A549 (cell line): Measurements from ENCODE around the gene ACP4. TPM values are rescaled to one million over a fixed set of nuclear protein-coding genes. Genes with fewer than 3 reads are reported as not detected.

Experiments
- ATAC-seq, 2 experiments: fragments of 200-7000 bp in 1 of 2; fragments of >200 bp in 1 of 2; cut with Nextera tagmentation in 1 of 2; cut with Tn5 transposase in 1 of 2; 3 replicates each; pipeline versions ENCODE4 v1.8.0 to v1.9.1; 2018 to 2020; ENCODE audit warnings: mild to moderate bottlenecking in 1 of 2, moderate library complexity in 1 of 2
- CTCF ChIA-PET: fragments of 300-600 bp; sonication (Branson Sonifier 250); formaldehyde crosslinking; extraction: SDS; loops from one replicate; lab custom pipeline; 2021; ENCODE audit warnings: antibody characterized with exemption, inconsistent platforms; lab: Yijun Ruan, JAX
- POLR2A ChIA-PET: fragments of 350-600 bp; formaldehyde crosslinking; extraction: SDS; loops from one replicate; lab custom pipeline; 2021; ENCODE audit warnings: antibody characterized with exemption, inconsistent platforms; lab: Yijun Ruan, JAX
- DNase-seq, 2 experiments: peaks; one replicate each; pipeline versions ENCODE4 v3.0.0 to v3.0.0-alpha.2; 2011 to 2016; ENCODE audit warnings: low read depth in 1 of 2, low spot score in 1 of 2
- FAIRE-seq: peaks from 2 replicates; lab custom pipeline; 2011; peaks lifted over from hg19 to GRCh38; lab: Jason Lieb, UNC
- H3K27ac ChIP-seq, 2 experiments: fragments of >200 bp; sonication (Bioruptor Twin); formaldehyde crosslinking; 3 replicates each; pipeline ENCODE4 v1.5.1; 2016 to 2017
- H3K4me1 ChIP-seq: fragments of >200 bp; sonication (Bioruptor Twin); formaldehyde crosslinking; 3 replicates; pipeline ENCODE4 v1.6.1; 2016
- H3K4me2 ChIP-seq: fragments of >200 bp; sonication (Bioruptor Twin); formaldehyde crosslinking; 3 replicates; pipeline ENCODE4 v1.6.1; 2016
- H3K4me3 ChIP-seq: fragments of >200 bp; sonication (Bioruptor Twin); formaldehyde crosslinking; 3 replicates; pipeline ENCODE4 v1.5.1; 2016
- H3K9me3 ChIP-seq: fragments of >200 bp; sonication (Bioruptor Twin); formaldehyde crosslinking; 3 replicates; pipeline ENCODE4 v1.6.1; 2016
- CBX8 ChIP-seq: fragments of 200-600 bp; sonication (generic); IDR thresholded peaks from 2 replicates; pipeline ENCODE4 v1.6.1; 2016
- CHD2 ChIP-seq: fragments of 150-350 bp; IDR thresholded peaks from 2 replicates; pipeline ENCODE4 v1.6.1; 2014; ENCODE audit warnings: low read length; ENCODE audit not compliant: partially characterized antibody
- CHD4 ChIP-seq: fragments of 200-600 bp; sonication (generic); IDR thresholded peaks from 2 replicates; pipeline ENCODE4 v1.6.1; 2016; ENCODE audit warnings: antibody characterized with exemption, mild to moderate bottlenecking, borderline replicate concordance
- EHMT2 ChIP-seq: fragments of 200-600 bp; sonication (generic); IDR thresholded peaks from 2 replicates; pipeline ENCODE4 v1.6.1; 2016; ENCODE audit warnings: antibody characterized with exemption, low read depth, mild to moderate bottlenecking, moderate library complexity
- ESRRA ChIP-seq: fragments of 150-350 bp; IDR thresholded peaks from 2 replicates; pipeline ENCODE4 v1.6.1; 2014; ENCODE audit warnings: mild to moderate bottlenecking, low read length, borderline replicate concordance
- FOSB ChIP-seq: fragments of 250-450 bp; sonication (Bioruptor Pico); IDR thresholded peaks from 2 replicates; pipeline ENCODE4 v1.5.0; 2020; ENCODE audit warnings: mild to moderate bottlenecking, moderate library complexity
- HOXB5 ChIP-seq: fragments of 250-450 bp; sonication (Bioruptor Pico); IDR thresholded peaks from 2 replicates; pipeline ENCODE4 v1.5.0; 2020; ENCODE audit warnings: mild to moderate bottlenecking, moderate library complexity
- JUN ChIP-seq, 2 experiments: fragments of >200 bp; sonication (Bioruptor Twin); formaldehyde crosslinking; IDR thresholded peaks; 2 replicates in 1 of 2; 3 replicates in 1 of 2; pipeline ENCODE4 v1.6.1; 2016 to 2017
- KDM1A ChIP-seq: fragments of 200-600 bp; sonication (generic); IDR thresholded peaks from 2 replicates; pipeline ENCODE4 v1.6.1; 2016; ENCODE audit warnings: low read depth, mild to moderate bottlenecking
- MYC ChIP-seq: IDR thresholded peaks from 2 replicates; pipeline ENCODE4 v1.6.1; 2012; ENCODE audit warnings: mild to moderate bottlenecking, inconsistent platforms, low read length, improper control_type of control experiment, borderline replicate concordance
- NFE2L2 ChIP-seq: fragments of 150-350 bp; conservative IDR thresholded peaks from 2 replicates; pipeline ENCODE4 v1.6.1; 2014; ENCODE audit warnings: low read length
- NPAS2 ChIP-seq: fragments of 250-450 bp; sonication (Bioruptor Pico); IDR thresholded peaks from 2 replicates; pipeline ENCODE4 v1.8.0; 2022; ENCODE audit warnings: mild to moderate bottlenecking, moderate library complexity, borderline replicate concordance
- POLR2A ChIP-seq: IDR thresholded peaks from 2 replicates; pipeline ENCODE4 v1.6.1; 2012; ENCODE audit warnings: mild to moderate bottlenecking, low read length
- POLR2AphosphoS2 ChIP-seq: conservative IDR thresholded peaks from 2 replicates; pipeline ENCODE4 v1.6.1; 2012; ENCODE audit warnings: low read length, improper control_type of control experiment, inconsistent platforms
- RAD21 ChIP-seq, 2 experiments: fragments of >200 bp in 1 of 2; sonication (Bioruptor Twin) in 1 of 2; formaldehyde crosslinking in 1 of 2; IDR thresholded peaks in 1 of 2; conservative IDR thresholded peaks in 1 of 2; 2 replicates in 1 of 2; 3 replicates in 1 of 2; pipeline ENCODE4 v1.6.1; 2012 to 2018; ENCODE audit warnings: inconsistent platforms in 1 of 2
- RARB ChIP-seq: fragments of 250-450 bp; sonication (Bioruptor Pico); IDR thresholded peaks from 2 replicates; pipeline ENCODE4 v1.8.0; 2021; ENCODE audit warnings: mild to moderate bottlenecking, moderate library complexity
- RCOR1 ChIP-seq: fragments of 150-350 bp; IDR thresholded peaks from 2 replicates; pipeline ENCODE4 v1.6.1; 2014; ENCODE audit warnings: antibody characterized with exemption, low read length, low read depth
- TFCP2L1 ChIP-seq: fragments of 250-450 bp; sonication (Bioruptor Pico); IDR thresholded peaks from 2 replicates; pipeline ENCODE4 v1.5.0; 2021; ENCODE audit warnings: mild to moderate bottlenecking
- TP53 ChIP-seq: fragments of 250-450 bp; sonication (Bioruptor Pico); IDR thresholded peaks from 2 replicates; pipeline ENCODE4 v1.5.0; 2021; ENCODE audit warnings: mild to moderate bottlenecking, moderate library complexity
- ZNF302 ChIP-seq: fragments of 250-450 bp; sonication (Bioruptor Pico); IDR thresholded peaks from 2 replicates; pipeline ENCODE4 v1.9.0; 2021; ENCODE audit warnings: inconsistent platforms, mild to moderate bottlenecking, moderate library complexity
- WGBS: methylation state at CpG from one replicate; pipeline ENCODE4 v1.1.6; 2017; ENCODE audit errors: missing lambda C conversion rate; 5-methylcytosine and 5-hydroxymethylcytosine counted together
- polyA plus RNA-seq, 4 experiments: library from polyadenylated mRNA; depleted of rRNA in 3 of 4; stranded (reverse); fragments of >200 nt; fragmentation: RNase III in 1 of 4; extraction: RNeasy Plus Mini Kit Qiagen cat#74134 plus additional on column Dnase treatment in 1 of 4; gene quantifications; 2 replicates in 3 of 4; 3 replicates in 1 of 4; pipeline ENCODE4 v1.2.3, GENCODE V29; 2011 to 2017
- TF ChIP-seq, protein P1 (sequence below): IDR thresholded peaks from 2 replicates; pipeline ENCODE4 v1.6.1; 2012
- TF ChIP-seq, protein P2 (sequence below): fragments of >200 bp; sonication (Bioruptor Twin); formaldehyde crosslinking; IDR thresholded peaks from 3 replicates; pipeline ENCODE4 v1.6.1; 2016
- TF ChIP-seq, protein P3 (sequence below): fragments of >200 bp; sonication (Bioruptor Twin); formaldehyde crosslinking; IDR thresholded peaks from 2 replicates; pipeline ENCODE4 v1.6.1; 2016
- TF ChIP-seq, protein P4 (sequence below): fragments of 250-450 bp; sonication (Bioruptor Pico); IDR thresholded peaks from 2 replicates; pipeline ENCODE4 v1.5.0; 2020; ENCODE audit warnings: low read depth, mild to moderate bottlenecking, moderate library complexity

ACP4 gene
- polyA plus RNA-seq, 2 of the 4 experiments (the other 2 are of a cell fraction), result not detected

DNA sequence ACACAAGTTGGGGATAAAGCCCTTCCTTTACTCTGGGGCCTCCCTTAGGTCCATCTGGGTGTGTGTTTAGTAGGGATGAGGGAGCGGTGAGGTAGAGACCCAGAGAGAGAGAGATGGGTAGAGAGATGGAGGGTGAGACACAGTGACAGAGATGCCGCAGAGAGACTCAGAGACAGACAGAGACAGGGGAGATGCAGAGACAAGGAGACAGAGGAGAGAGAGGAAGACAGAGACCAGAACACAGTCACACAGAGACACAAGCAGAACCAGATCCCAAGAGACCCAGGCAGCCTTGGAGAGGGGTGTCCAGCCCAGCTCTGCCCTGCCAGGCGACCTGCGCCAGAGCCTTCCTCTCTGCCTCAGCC is 31.0 kb downstream of the ACP4 start:
- FAIRE-seq, result no peak
- no peak for DNase-seq
- peaks cover 13% of the 10 kb centered on the region; the same call in 1 of the 3 replicates for H3K4me1 ChIP-seq
- no peaks in the 10 kb centered on the region for H3K9me3 ChIP-seq
- no peak for ATAC-seq
- no peak overlapping the region for H3K27ac ChIP-seq
- 84% methylated on average over 4 of the region's 4 CpGs for WGBS
- CTCF ChIA-PET, result interaction anchor here (2.8 kb wide), 1 partner anchor 101 kb away, joined by 11 read pairs; no protein-coding TSS in a partner anchor
- H3K4me2 ChIP-seq, result peak overlapping the region; percentile 49; the same call in 2 of the 3 replicates
- H3K4me3 ChIP-seq, result no peak overlapping the region
- TF ChIP-seq JUN (IDR thresholded peaks at IDR 0.05) (no peak), POLR2A (no peak), RCOR1 (no peak), TP53 (CRISPR knock-in tag) (no peak), CHD2 (no peak), ESRRA (no peak), NPAS2 (CRISPR knock-in tag) (no peak), RARB (CRISPR knock-in tag) (no peak), MYC (no peak), ZNF302 (CRISPR knock-in tag) (no peak), POLR2AphosphoS2 (no peak)
- TF ChIP-seq, protein P1, sequence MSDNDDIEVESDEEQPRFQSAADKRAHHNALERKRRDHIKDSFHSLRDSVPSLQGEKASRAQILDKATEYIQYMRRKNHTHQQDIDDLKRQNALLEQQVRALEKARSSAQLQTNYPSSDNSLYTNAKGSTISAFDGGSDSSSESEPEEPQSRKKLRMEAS, result no peak
- TF ChIP-seq, protein P2, sequence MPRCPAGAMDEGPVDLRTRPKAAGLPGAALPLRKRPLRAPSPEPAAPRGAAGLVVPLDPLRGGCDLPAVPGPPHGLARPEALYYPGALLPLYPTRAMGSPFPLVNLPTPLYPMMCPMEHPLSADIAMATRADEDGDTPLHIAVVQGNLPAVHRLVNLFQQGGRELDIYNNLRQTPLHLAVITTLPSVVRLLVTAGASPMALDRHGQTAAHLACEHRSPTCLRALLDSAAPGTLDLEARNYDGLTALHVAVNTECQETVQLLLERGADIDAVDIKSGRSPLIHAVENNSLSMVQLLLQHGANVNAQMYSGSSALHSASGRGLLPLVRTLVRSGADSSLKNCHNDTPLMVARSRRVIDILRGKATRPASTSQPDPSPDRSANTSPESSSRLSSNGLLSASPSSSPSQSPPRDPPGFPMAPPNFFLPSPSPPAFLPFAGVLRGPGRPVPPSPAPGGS, result no peak
- TF ChIP-seq, protein P3, sequence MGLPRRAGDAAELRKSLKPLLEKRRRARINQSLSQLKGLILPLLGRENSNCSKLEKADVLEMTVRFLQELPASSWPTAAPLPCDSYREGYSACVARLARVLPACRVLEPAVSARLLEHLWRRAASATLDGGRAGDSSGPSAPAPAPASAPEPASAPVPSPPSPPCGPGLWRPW, result no peak
- TF ChIP-seq, protein P4, sequence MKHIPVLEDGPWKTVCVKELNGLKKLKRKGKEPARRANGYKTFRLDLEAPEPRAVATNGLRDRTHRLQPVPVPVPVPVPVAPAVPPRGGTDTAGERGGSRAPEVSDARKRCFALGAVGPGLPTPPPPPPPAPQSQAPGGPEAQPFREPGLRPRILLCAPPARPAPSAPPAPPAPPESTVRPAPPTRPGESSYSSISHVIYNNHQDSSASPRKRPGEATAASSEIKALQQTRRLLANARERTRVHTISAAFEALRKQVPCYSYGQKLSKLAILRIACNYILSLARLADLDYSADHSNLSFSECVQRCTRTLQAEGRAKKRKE, result no peak
- TF ChIP-seq, all 56 proteins: peak for 0
- POLR2A ChIA-PET, result no interaction called here

DNA sequence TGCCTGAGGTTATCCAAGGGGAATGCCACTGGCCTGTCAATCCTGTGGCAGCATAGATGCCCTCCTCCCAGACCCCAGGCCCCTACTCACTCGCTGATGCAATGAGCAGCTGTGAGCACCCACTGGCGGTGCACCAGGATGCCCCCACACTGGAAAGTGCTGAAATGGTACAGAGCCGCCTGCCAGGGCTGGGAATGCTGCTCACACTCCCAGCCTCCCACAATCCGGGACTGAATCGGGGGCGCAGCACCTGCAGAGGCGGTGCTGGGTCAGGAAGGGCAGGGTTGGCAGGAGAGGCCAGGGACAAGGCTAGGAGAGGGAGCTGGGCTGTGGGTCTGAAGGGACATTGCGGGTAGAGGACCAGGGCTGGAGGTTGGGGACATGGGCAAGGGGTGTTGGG is 31.4 kb downstream of the ACP4 start:
- no peak for FAIRE-seq
- no peak for ATAC-seq
- DNase-seq, result no peak
- Histone ChIP-seq H3K4me3 (no peak overlapping the region), H3K4me1 (peaks cover 13% of the 10 kb centered on the region; the same call in 1 of the 3 replicates), H3K27ac (no peak overlapping the region)
- ChIA-PET POLR2A (no interaction called here), CTCF (interaction anchor here (1.6 to 2.8 kb wide), 2 partner anchors 22 to 101 kb away, joined by 4 to 11 read pairs; no protein-coding TSS in a partner anchor)
- TF ChIP-seq EHMT2 (no peak), HOXB5 (CRISPR knock-in tag) (no peak), RAD21 (conservative IDR thresholded peaks at IDR 0.05 in 1 of 2, IDR thresholded peaks at IDR 0.05 in 1 of 2) (no peak), FOSB (no peak), CHD4 (no peak), CBX8 (no peak), NFE2L2 (no peak), KDM1A (no peak), ZNF302 (CRISPR knock-in tag) (no peak), TFCP2L1 (CRISPR knock-in tag) (no peak)
- TF ChIP-seq, protein P1, result no peak
- TF ChIP-seq, protein P4, result no peak
- TF ChIP-seq, all 56 proteins: peak for 0
- 51% methylated on average over 8 of the region's 8 CpGs for WGBS
- no peak overlapping the region for H3K4me2 ChIP-seq
- no peaks in the 10 kb centered on the region for H3K9me3 ChIP-seq
